Activated CD8-positive, alpha-beta memory T cell treated with anti-CD3 and anti-CD28 coated beads, Interleukin-2, amount 50 U/mL, for 48 hours (primary cell): ENCODE results near the gene RHBDL2.
"Not testable (repeated sequence)": the region's sequence is repeated elsewhere in the genome, so short reads cannot be mapped to it uniquely, and the experiment has no call there.

Experiments
- DNase-seq: peaks from one replicate; pipeline ENCODE4 v3.0.0-alpha.2; 2020

Gene RHBDL2

DNA sequence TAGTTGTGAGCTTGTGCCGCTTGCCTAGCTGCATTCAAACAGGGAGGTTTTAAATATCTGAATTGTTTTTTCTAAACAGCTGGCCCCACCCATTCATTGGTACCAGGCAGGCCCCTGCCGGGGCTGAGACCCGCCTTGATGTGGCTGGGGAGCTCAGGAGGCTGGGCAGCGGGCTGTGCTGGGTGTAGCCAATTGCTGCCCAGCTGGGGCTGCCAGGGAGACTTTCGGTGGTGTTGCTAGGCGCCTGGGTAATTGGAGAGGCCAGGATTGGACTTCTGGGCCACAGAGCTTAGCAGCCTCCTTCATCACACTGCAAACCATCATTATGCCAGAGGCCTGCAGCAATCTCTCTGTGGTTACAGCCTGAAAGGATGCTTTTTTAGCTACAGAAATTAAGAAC is 12.2 kb downstream of the RHBDL2 start:
- DNase-seq = no peak

DNA sequence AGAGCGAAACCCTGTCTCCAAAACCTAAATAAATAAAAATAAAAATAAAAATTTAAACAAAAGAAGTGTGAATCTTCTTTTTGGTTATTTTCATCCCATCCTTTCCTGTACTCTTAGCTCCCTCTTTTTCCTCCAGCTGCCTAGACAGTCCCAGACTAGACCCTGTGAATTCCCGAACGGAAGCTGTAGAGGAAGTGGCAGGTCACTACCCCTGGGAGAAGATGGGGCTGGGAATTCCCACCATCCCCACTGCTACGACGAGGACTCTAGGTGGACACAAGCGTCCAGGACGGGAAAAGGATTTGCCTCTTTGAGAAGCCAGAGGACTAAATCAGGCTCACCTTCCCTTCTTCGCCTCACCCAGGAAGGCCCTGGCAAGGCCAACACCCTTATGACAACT is 12.6 kb downstream of the RHBDL2 start:
- no peak for DNase-seq

DNA sequence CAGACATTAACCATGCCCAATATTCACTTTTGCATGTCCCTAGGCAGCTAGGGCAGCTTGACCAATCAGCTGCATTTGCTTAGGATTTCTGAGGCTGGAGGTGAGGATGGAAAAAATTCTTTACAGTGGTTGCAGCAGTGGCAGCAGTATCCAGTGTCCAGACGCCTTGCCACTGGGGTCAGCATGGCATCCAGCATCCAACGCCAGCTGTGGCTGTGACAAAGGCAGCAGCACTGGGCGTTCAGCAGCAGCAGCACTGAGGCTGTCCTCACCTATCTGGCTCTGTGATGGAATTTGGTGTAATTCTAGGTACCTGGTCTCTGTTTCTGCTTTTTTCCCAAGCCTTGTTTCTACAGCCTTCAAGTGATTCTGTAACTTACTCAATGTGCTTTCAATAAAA is 15.5 kb downstream of the RHBDL2 start:
- DNase-seq = no peak

DNA sequence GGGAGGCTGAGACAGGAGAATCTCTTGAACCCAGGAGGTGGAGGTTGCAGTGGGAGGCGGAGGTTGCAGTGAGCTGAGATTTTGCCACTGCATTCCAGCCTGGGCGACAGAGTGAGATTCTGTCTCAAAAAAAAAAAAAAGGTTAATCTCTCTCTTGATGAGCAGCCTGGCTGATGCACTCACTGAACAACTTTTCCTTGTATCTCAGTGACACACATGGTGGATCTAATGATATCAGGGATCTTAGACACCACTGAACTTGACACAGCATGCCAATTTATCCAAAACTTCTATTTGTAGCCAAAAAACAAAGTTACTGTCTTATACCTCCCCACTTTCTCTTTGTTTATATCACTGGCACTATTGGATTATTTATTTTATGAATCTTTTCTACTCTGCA is 16.2 kb downstream of the RHBDL2 start:
- no peak for DNase-seq

DNA sequence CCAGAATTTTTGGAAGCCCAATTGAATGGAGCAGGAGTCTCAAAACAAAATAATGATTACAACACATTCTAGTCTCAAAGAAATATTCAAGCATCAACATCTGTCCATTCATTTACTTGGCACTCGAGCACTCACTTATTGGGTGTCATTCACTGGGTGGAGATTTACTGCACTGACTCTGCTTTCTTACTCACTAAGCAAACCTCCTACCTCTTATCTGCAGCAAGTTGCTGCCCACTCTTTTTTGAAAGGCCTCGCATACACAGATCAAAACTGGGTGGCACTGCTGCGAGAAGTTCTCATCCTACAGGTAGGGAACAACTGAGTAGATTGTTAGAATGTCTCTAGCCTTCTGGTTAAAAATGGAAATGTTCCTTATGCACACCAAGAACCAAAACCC is 18.0 kb downstream of the RHBDL2 start:
- DNase-seq = no peak

DNA sequence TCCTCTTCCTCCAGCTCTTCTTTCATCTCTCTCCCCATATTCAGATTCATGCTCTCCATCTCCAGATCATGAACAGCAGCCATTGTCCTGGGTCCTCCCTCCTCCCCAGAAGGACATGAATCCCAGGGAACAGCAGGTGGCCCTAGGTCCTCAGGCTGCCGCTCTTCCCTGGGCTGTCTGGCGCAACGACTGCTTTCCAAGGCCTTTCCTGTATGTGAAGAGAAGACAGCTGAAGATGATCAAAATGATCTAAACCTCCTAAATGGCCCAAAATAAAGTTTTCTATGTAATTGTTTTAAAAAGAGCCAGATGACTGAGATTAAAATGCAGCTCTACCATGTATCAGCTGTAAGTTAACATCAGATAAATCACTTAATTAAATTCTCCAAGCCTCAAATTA is 22.5 kb downstream of the RHBDL2 start:
- no peak for DNase-seq

DNA sequence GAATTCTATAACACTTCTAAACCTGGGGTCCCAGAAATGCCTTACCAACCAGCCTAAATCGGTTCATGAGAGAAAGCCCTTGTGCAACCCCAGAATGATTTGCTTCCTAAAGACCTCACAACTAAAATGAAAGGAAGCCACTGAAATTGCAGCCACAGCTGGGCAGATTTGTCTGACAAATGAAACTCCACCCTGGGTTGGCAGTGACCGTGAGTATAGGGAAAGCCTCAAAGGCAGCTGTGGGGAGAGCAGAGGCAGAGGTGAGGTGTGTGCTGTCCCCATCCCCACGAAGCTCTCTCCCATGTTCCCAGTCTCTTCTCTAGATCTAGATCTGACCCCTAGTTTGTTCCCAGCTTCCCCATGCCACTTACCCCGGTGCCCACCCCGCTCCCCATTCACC is 23.1 kb downstream of the RHBDL2 start:
- no peak for DNase-seq

DNA sequence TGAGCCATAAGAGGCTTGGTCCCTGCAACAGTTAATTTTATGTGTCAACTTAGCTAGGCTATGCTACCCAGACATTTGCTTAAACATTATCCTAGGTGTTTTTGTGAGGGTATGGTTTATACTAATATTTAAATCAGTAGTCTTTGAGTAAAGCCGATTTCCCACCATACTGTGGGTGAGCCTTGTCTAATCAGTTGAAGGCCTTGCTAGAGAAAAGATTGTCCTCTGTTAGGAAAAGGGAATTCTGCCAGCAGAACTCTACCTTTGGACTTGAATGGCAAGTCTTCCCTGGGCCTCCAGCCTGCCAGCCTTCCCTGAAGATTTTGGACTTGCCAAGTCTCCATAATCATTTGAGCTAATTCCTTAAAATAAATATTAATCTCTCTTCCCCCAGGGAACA is 23.9 kb downstream of the RHBDL2 start:
- DNase-seq = no peak

DNA sequence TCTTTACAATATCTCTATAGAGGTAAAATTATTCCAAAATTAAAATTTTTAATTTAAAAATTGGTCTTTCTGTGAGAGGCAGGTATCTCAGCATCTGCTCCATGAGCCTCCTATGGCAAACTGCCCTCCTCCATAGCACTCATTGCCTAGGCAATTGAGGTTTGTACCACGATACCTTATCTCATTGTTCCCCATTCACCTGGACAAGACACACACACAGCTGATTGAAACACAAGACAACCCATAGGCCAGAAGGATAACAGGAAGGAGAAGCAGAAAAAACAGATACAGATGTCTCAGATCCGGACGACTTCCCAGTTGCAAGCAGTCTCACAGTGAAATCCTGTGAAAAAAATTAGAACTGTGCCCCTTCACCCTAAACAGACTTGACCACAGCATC is 24.3 kb downstream of the RHBDL2 start:
- DNase-seq = no peak

DNA sequence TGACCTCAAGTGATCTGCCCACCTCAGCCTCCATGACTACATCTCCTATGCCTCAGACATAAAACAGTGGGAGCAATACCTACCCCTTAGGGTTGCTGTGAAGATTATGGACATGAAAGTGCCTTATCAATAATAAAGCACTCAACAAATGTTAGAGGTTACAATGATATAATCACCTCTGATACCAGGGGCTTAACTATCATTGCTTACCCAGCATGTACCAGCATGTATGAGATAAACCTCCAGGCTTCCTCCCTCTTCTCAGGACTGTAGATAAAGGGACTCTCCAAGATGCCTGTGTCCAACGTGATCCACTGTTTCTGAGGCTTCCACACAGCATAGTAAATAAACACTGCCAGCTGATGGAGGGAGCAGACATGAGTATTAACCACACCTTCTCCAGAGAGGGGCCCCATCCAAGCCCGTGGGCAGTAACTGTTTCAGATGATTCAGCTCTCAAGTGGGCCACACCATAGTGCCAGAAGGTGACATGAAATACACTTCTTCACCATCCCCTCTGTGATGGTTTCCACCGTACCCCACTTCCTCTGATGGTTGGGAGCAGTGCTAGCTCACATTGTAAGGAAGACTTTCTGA is 26.2 kb downstream of the RHBDL2 start:
- DNase-seq = peak; percentile 56

DNA sequence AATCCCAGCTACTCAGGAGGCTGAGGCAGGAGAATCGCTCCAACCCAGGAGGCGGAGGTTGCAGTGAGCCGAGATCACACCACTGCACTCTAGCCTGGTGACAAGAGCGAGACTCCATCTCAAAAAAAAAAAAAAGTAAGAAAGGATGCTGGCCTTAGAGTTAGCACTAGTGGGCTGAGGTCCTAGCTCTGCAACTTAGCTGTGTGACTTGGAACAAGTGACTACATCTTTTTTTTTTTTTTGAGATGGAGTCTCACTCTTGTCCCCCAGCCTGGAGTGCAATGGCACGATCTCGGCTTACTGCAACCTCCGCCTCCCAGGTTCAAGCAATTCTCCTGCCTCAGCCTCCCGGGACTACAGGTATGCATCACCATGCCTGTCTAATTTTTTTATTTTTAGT is 26.7 kb downstream of the RHBDL2 start:
- not testable (repeated sequence) for DNase-seq

DNA sequence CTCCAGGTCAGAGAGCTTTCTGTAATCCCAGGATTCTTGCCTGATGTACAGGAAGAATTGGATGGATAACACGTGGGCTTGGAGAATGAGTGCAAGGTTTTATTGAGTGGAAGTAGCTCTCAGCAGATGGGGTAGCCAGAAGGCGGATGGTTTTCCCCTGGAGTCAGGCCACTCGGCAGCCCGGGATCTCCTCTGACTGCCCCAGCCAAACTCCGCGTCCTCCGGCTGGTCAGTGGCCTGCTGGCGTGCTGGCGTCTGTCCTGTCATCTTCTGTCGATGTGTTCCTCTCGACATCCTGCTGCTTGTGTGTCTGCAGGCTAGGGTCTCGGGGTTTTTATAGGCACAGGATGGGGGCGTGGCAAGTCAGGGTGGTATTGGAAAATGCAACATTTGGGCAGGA is 32.8 kb downstream of the RHBDL2 start:
- no peak for DNase-seq

DNA sequence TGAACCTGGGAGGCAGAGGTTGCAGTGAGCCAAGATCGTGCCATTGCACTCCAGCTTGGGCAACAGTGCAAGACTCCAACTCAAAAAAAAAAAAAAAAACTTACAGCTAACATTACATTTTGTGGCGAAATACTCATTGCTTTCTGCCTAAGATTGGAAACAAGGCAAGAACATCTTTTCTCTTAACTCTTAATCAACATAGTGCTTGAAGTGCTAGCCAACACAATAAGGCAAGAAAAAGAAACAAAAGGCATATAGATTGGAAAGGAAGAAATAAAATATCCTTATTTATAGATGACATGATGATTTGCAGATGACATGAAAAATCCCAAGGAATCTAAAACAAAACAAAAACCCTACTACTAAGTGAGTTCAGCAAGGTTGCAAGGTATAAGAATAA is 35.6 kb downstream of the RHBDL2 start:
- DNase-seq = no peak

DNA sequence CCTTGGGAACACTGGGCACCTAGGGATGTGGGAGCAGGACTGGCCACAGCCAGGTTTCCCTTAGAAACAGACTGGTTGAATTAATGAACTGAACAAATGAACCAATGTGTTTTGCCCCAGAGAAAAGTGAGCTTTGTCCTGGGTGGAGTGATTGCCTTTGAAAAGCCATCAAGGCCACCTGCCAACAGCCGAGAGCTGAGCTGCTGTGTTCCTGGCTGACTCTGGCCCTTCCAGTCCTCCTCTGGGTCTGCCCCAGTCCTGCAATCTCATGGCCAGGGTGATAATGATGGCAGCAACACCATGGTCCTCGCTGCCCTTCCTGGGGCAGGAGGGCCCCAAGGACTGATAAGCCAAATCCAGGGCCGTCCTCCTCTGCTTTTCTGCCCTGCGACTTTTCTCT is 42.1 kb downstream of the RHBDL2 start:
- DNase-seq = no peak

DNA sequence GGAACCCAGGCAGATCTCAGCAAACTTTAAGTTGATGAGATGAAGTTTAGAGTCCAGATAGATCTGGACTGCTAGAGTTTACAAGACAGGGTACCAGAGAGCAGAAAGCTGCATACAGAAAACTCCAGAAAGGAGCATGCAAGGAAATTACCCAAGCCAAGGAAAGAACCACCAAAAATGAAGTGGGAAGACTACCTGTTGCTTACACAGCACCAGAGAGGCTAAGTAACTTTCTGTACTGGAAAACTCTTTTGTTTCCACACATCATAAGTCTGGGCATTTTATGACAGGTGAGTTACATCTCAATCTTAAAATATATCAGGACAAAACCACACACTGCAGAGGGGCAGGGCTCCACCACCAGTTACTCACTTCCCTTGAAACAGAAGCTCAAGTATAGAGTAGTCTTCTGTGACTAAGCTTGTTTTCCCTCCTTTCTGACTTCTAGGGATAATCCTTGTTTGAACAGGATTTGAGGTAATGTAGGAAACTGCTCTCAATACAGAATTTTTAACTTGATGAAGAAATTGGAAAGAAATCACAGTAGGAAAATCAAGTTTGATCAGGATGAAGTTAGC is 42.9 kb downstream of the RHBDL2 start:
- DNase-seq = no peak

DNA sequence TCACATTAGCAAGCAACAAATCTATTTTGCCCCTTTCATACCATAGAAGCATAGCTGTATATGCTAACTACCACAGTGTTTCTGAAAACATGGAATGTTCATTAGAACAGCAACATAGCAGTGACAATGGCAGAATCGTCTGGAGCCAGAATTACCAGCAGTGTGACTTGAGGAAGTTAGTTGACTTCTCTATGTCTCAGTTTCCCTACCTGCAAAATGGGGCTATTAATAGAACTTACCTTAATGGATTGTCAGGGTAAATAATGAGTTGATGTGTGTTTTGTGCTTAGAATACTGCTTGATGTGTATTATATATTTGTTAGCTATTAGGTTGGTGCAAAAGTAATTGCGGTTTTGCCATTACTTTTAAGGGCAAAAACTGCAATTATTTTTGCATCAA is 45.5 kb downstream of the RHBDL2 start:
- DNase-seq = no peak

DNA sequence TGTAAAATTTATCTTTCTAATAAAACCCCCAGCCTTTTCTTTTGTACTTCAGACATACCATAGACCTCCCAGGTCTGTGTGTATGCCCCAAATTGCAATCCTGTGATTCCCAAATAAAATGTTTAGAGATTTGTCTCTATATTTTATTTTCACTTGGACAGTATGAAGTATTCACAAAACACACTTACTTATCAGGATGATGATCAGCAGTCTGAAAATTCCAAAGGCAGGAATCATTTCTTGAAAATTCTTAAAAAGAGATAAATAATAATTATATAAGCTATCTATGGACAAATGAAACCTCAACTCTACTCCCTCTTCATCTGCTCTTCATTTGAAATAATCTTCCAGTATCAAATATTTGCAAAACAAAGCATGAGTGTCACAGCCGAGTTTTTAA is 48.7 kb downstream of the RHBDL2 start:
- no peak for DNase-seq

DNA sequence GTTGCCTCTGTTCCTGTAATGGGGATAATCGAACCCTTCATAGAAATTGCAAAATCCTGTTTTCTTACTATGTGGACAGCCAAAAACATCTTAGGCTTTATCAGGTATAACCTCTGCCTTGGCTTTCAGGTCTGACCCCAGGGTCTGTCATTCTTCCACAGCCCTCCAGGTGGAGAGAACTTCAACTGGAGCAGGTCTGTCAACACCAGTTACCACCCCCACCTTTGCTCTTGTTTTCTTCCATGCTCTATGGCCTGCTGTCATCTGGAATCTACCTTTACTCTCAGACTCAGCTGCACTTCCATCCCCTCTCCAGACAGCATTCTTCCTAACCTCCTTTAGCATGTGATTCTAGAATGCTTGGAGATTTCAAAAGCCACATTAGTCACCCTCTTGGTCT is 49.9 kb downstream of the RHBDL2 start:
- no peak for DNase-seq

DNA sequence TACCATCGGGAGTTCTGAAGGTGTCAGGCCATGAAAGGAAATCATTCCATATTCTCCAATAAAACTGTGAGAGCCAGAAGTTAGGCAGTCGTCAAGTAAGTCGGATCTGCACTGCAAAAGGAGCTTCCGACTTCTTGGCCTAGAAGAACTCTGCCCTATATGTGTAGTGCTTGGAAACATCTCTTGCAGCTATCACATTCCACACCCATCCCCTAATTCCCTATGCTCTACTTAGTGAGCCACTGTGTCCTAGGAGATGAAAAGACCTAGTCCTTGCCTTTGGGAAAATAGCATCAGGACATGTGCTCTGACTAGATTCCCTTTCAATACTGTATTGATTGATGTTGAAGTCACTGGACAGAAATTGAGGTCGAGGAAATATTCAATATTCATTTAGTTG is 52.0 kb downstream of the RHBDL2 start:
- DNase-seq = no peak

DNA sequence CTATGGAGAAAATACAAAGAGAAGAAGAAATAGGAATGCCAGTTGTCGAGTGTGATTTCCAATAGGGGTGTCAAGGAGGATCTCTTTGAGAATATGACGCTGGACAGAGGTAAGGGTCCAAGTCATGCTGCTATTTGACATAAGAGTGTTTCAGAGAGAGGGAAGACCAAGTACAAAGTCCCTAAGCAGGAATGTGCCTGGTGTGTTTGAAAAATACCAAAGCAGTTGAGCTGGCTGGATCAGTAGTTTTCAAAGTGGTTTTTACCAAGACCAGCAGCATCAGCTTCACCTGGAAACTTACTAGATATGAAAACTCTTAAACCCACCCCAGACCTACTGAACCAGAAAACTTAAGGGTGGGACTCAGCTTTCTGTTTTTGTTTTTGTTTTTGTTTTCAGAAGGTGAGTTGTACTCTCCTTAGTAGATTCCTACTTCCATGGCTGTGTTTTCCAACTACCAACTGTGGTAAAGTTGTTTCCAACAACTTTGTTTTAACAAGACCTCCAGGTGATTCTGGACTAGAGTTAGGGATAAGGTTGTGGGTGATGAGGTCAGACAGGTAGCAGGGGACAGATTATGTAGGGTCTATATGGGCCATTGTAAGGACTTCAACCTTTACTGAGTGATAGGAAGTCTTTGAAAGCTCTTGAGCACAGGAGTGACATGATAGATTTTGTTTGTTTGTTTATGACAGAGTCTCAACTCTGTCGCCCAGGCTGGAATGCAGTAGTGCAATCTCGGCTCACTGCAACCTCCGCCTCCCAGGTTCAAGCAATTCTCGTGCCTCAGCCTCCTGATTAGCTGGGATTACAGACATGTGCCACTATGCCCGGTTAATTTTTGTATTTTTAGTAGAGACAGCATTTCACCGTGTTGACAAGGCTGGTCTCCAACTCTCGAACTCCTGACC is 53.0 kb downstream of the RHBDL2 start:
- no peak for DNase-seq

DNA sequence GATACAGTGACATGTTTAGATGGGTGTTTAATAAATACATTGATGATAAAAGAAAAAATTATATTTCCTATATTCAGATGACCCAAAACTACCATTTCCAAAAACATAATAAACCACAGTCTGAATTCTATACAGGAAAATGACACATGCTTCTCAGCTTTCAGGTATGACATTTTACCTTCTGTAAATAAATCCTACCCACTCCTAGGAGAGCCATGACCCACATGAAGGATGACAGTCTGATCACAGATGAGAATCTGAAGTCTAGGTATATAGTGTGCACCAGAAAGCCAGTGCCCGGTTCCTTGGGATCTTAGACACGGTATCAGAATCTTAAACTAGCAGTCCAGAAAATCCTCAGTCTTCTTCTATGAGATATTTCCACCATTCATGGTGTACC is 56.5 kb downstream of the RHBDL2 start:
- no peak for DNase-seq

DNA sequence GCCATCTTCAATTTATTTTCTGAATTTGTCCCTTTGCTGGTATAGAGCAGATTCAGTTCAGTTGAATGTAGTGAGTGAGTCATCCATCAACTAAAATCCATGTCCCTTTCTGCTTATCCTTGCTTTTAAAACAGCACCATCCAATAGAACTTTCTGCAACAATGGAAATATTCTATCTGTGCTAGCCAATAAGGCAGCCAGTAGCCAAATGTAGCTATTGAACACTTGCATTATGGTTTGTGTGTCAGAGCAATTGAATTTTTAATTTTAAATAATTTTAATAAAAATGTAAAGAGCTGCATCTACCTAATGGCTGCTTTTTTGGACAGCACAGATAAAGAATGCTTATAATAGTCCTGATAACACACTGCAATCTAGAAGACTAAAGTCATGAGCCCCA is 60.1 kb downstream of the RHBDL2 start, which contains the start of gene GJA9:
Gene GJA9 (minus strand): TSS at position 101 of the 400 bp plus-strand sequence. CDS start 5,489 bp downstream, outside the sequence.
- no peak for DNase-seq

DNA sequence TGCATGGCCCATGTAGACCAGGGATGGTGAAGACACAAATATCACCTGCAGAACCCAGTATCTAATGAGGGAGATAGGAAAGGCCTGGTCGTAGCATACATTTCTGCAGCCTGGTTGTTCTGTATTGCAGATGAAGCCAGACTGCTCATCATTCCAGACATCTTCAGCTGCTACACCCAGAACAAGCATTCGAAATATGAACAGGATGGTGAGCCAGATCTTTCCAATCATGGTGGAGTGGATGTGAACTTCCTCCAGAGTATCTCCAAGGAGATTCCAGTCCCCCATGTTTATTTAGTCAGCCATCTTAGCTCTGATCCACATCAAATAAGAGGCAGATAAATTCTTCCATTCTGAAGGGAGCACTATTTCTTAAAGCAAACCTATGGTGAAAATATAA is 65.8 kb downstream of the RHBDL2 start:
- no peak for DNase-seq
